Measurements from ENCODE around the gene CTBS.
"Not testable (repeated sequence)": the region's sequence is repeated elsewhere in the genome, so short reads cannot be mapped to it uniquely, and the experiment has no call there.

The CTBS gene

DNA sequence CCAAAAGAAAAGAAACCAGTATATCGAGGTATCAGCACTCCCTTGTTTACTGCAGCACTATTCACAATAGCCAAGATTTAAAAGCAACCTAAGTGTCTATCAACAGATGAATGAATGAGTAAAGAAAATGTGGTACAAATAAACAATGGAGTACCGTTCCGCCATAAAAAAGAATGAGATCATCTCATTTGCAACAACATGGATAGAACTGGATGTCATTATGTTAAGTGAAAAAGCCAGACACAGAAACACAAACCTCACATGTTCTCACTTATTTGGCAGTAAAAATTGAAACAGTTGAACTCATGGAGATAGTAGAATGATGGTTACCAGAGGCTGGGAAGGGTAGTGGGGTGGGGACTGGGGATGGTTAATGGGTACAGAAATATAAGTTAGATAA lies 63.6 kb downstream of the CTBS start:
- H3K9ac ChIP-seq (ENCODE audit: low read length): no peak overlapping the region
- H3K27me3 ChIP-seq (ENCODE audit: insufficient read depth, low read length): no peaks in the 10 kb centered on the region

DNA sequence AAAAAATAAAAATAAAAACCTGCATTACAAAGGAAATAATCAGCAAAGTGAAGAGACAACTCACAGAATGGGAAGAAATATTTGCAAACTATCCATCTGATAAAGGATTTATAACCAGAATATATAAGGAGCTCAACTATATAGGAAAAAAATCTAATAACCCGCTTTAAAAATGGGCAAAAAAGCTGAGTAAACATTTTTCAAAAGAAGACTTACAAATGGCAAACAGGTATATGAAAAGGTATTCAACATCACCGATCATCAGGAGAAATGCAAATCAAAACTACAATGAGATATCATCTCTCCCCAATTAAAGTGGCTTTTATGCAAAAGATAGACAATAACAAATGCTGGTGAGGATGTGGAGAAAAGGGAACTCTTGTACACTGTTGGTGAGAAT lies 64.1 kb downstream of the CTBS start:
- no peak overlapping the region for H3K27ac ChIP-seq (ENCODE audit: low read depth, low read length, poor library complexity, severe bottlenecking)
- H3K9me3 ChIP-seq (ENCODE audit: low read length): peaks cover 7% of the 10 kb centered on the region; the same call in 1 of the 2 replicates
- TF ChIP-seq, protein P1, sequence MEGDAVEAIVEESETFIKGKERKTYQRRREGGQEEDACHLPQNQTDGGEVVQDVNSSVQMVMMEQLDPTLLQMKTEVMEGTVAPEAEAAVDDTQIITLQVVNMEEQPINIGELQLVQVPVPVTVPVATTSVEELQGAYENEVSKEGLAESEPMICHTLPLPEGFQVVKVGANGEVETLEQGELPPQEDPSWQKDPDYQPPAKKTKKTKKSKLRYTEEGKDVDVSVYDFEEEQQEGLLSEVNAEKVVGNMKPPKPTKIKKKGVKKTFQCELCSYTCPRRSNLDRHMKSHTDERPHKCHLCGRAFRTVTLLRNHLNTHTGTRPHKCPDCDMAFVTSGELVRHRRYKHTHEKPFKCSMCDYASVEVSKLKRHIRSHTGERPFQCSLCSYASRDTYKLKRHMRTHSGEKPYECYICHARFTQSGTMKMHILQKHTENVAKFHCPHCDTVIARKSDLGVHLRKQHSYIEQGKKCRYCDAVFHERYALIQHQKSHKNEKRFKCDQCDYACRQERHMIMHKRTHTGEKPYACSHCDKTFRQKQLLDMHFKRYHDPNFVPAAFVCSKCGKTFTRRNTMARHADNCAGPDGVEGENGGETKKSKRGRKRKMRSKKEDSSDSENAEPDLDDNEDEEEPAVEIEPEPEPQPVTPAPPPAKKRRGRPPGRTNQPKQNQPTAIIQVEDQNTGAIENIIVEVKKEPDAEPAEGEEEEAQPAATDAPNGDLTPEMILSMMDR (IDR thresholded peaks at IDR 0.05; ENCODE audit: low read length): no peak
- TF ChIP-seq EZH2 (IDR thresholded peaks at IDR 0.05; ENCODE audit: borderline replicate concordance, low read length): no peak
- no peaks in the 10 kb centered on the region for H3K27me3 ChIP-seq (ENCODE audit: insufficient read depth, low read length)
- H2AFZ ChIP-seq (ENCODE audit: low read length): no peak overlapping the region
- no peaks in the 10 kb centered on the region for H4K20me1 ChIP-seq (ENCODE audit: insufficient read depth, low read length)
- H3K9ac ChIP-seq (ENCODE audit: low read length): no peak overlapping the region
- H3K9me2 ChIP-seq (ENCODE audit: low read depth, low read length): no peaks in the 10 kb centered on the region
- H3K36me3 ChIP-seq (ENCODE audit: insufficient read depth, low read length): no peaks in the 10 kb centered on the region
- H3K79me2 ChIP-seq (ENCODE audit: insufficient read depth, low read length): peaks cover 4% of the 10 kb centered on the region
- H3F3A ChIP-seq (ENCODE audit: insufficient read depth, low read length): no peaks in the 10 kb centered on the region
- no peak overlapping the region for H3K4me2 ChIP-seq (ENCODE audit: low read length)
- H3K4me1 ChIP-seq (ENCODE audit: insufficient read depth, low read length, severe bottlenecking): peaks cover 10% of the 10 kb centered on the region
- H3K4me3 ChIP-seq (ENCODE audit: low read depth, low read length, poor library complexity, severe bottlenecking): no peak overlapping the region

More for the DNA sequence above, 63.6 kb downstream of the CTBS start:
- Histone ChIP-seq H3K27ac (ENCODE audit: low read depth, low read length, poor library complexity, severe bottlenecking) (no peak overlapping the region), H3K4me1 (ENCODE audit: insufficient read depth, low read length, severe bottlenecking) (peaks cover 10% of the 10 kb centered on the region), H3F3A (ENCODE audit: insufficient read depth, low read length) (no peaks in the 10 kb centered on the region), H2AFZ (ENCODE audit: low read length) (no peak overlapping the region), H3K36me3 (ENCODE audit: insufficient read depth, low read length) (no peaks in the 10 kb centered on the region), H3K9me3 (ENCODE audit: low read length) (peaks cover 7% of the 10 kb centered on the region; the same call in 1 of the 2 replicates), H3K9me2 (ENCODE audit: low read depth, low read length) (no peaks in the 10 kb centered on the region), H3K4me2 (ENCODE audit: low read length) (no peak overlapping the region), H3K4me3 (ENCODE audit: low read depth, low read length, poor library complexity, severe bottlenecking) (no peak overlapping the region), H4K20me1 (ENCODE audit: insufficient read depth, low read length) (no peaks in the 10 kb centered on the region), H3K79me2 (ENCODE audit: insufficient read depth, low read length) (no peaks in the 10 kb centered on the region)
- no peak for TF ChIP-seq EZH2 (IDR thresholded peaks at IDR 0.05; ENCODE audit: borderline replicate concordance, low read length)
- TF ChIP-seq, protein P1 (IDR thresholded peaks at IDR 0.05; ENCODE audit: low read length): no peak

DNA sequence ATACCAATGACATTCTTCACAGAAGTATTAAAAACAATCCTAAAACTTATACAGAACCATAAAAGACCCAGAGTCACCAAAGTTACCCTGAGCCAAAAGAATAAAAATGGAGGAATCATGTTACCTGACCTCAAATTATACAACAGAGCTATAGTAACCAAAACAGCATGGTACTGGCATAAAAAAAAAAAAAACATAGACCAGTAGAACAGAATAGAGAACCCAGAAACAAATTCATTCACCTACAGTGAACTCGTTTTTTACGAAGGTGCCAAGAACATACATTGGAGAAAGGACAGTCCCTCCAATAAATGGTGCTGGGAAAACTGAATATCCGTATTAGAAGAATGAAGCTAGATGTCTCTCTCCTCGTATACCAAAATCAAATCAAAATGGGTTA lies 65.2 kb downstream of the CTBS start:
- Histone ChIP-seq H3K36me3 (ENCODE audit: insufficient read depth, low read length) (no peaks in the 10 kb centered on the region), H3K4me1 (ENCODE audit: insufficient read depth, low read length, severe bottlenecking) (peaks cover 21% of the 10 kb centered on the region), H3K9me3 (ENCODE audit: low read length) (peaks cover 7% of the 10 kb centered on the region; the same call in 1 of the 2 replicates), H3K27ac (ENCODE audit: low read depth, low read length, poor library complexity, severe bottlenecking) (no peak overlapping the region), H3F3A (ENCODE audit: insufficient read depth, low read length) (no peaks in the 10 kb centered on the region), H2AFZ (ENCODE audit: low read length) (no peak overlapping the region), H3K27me3 (ENCODE audit: insufficient read depth, low read length) (no peaks in the 10 kb centered on the region), H3K4me2 (ENCODE audit: low read length) (no peak overlapping the region), H3K9ac (ENCODE audit: low read length) (no peak overlapping the region), H3K9me2 (ENCODE audit: low read depth, low read length) (no peaks in the 10 kb centered on the region), H3K79me2 (ENCODE audit: insufficient read depth, low read length) (peaks cover 15% of the 10 kb centered on the region), H3K4me3 (ENCODE audit: low read depth, low read length, poor library complexity, severe bottlenecking) (no peak overlapping the region), H4K20me1 (ENCODE audit: insufficient read depth, low read length) (no peaks in the 10 kb centered on the region)
- TF ChIP-seq EZH2 (IDR thresholded peaks at IDR 0.05; ENCODE audit: borderline replicate concordance, low read length): no peak

DNA sequence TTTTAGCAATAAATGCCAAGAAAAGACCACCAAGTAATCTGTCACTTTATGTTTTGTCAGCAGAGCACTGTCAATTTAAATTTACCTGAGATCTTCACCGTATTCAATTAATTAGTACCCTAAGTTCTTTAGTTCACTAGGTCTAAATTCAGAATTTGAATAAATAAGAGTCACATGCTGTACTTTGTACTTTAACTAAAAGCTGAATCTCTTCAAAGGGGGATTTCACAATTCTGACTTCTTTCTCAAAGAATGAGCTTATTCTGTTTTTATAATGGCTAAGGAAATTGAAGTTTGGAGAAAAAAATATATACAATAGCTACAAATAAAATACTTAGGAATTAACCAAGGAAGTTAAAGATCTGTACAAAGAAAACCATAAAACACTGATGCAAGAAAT lies 65.7 kb downstream of the CTBS start:
- Histone ChIP-seq H3K27ac (ENCODE audit: low read depth, low read length, poor library complexity, severe bottlenecking) (no peak overlapping the region), H3K9me2 (ENCODE audit: low read depth, low read length) (no peaks in the 10 kb centered on the region), H3K9me3 (ENCODE audit: low read length) (peaks cover 7% of the 10 kb centered on the region; the same call in 1 of the 2 replicates), H3F3A (ENCODE audit: insufficient read depth, low read length) (no peaks in the 10 kb centered on the region), H2AFZ (ENCODE audit: low read length) (no peak overlapping the region), H3K79me2 (ENCODE audit: insufficient read depth, low read length) (peaks cover 20% of the 10 kb centered on the region), H3K9ac (ENCODE audit: low read length) (no peak overlapping the region), H3K4me1 (ENCODE audit: insufficient read depth, low read length, severe bottlenecking) (peaks cover 26% of the 10 kb centered on the region), H3K4me3 (ENCODE audit: low read depth, low read length, poor library complexity, severe bottlenecking) (no peak overlapping the region), H3K36me3 (ENCODE audit: insufficient read depth, low read length) (no peaks in the 10 kb centered on the region), H4K20me1 (ENCODE audit: insufficient read depth, low read length) (no peaks in the 10 kb centered on the region), H3K27me3 (ENCODE audit: insufficient read depth, low read length) (no peaks in the 10 kb centered on the region), H3K4me2 (ENCODE audit: low read length) (no peak overlapping the region)
- TF ChIP-seq EZH2 (IDR thresholded peaks at IDR 0.05; ENCODE audit: borderline replicate concordance, low read length): no peak
- TF ChIP-seq, protein P1 (IDR thresholded peaks at IDR 0.05; ENCODE audit: low read length): no peak

DNA sequence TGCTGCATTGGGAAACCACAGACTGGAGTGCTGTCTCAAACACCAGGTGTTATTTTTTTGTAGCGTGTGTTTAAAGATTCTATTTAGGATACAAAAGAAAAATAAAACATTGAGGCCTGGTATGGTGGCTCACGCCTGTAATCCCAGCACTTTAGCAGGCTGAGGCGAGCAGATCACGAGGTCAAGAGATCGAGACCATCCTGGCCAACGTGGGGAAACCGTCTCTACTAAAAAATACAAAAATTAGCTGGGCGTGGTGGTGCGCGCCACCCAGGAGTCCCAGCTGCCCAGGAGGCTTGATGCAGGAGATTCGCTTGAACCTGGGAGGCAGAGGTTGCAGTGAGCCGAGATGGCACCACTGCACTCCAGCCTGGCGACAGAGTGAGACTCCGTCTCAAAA lies 66.4 kb downstream of the CTBS start:
- not testable (repeated sequence) for H3K4me3 ChIP-seq (ENCODE audit: low read depth, low read length, poor library complexity, severe bottlenecking); H4K20me1 ChIP-seq (ENCODE audit: insufficient read depth, low read length); H3K27ac ChIP-seq (ENCODE audit: low read depth, low read length, poor library complexity, severe bottlenecking); H3K9me2 ChIP-seq (ENCODE audit: low read depth, low read length); H3K36me3 ChIP-seq (ENCODE audit: insufficient read depth, low read length); H2AFZ ChIP-seq (ENCODE audit: low read length); H3K9me3 ChIP-seq (ENCODE audit: low read length); H3F3A ChIP-seq (ENCODE audit: insufficient read depth, low read length); H3K9ac ChIP-seq (ENCODE audit: low read length); H3K27me3 ChIP-seq (ENCODE audit: insufficient read depth, low read length)
- Histone ChIP-seq H3K4me1 (ENCODE audit: insufficient read depth, low read length, severe bottlenecking) (peaks cover 32% of the 10 kb centered on the region), H3K79me2 (ENCODE audit: insufficient read depth, low read length) (peaks cover 27% of the 10 kb centered on the region), H3K4me2 (ENCODE audit: low read length) (peak overlapping the region; percentile 91)

Measured in OCI-LY1 (cell line).